HepG2 (cell line): ENCODE measurements around the gene KIF1C. TPM values are rescaled to one million over a fixed set of nuclear protein-coding genes. Genes with fewer than 3 reads are reported as not detected.

Experiments used
- CREM ChIP-seq, 2 experiments: sonication (generic) in 1 of 2; formaldehyde crosslinking in 1 of 2; IDR thresholded peaks; 2 replicates each; pipeline versions ENCODE4 v1.4.0 to v1.6.1; 2016 to 2020; ENCODE audit warnings: antibody characterized with exemption in 1 of 2, mild to moderate bottlenecking in 1 of 2, missing genetic modification reagents in 1 of 2
- FLYWCH1 ChIP-seq: sonication (generic); formaldehyde crosslinking; IDR thresholded peaks from 2 replicates; pipeline ENCODE4 v1.8.1; 2023; ENCODE audit warnings: mild to moderate bottlenecking, missing genetic modification reagents
- GPN1 ChIP-seq: sonication (generic); formaldehyde crosslinking; IDR thresholded peaks from 2 replicates; pipeline ENCODE4 v1.5.1; 2020; ENCODE audit warnings: missing genetic modification reagents, borderline replicate concordance
- KDM5A ChIP-seq: fragments of 200-600 bp; sonication (generic); IDR thresholded peaks from 2 replicates; pipeline ENCODE4 v1.7.0; 2018; ENCODE audit warnings: antibody characterized with exemption, mild to moderate bottlenecking, low read length, borderline replicate concordance
- KLF12 ChIP-seq: sonication (generic); formaldehyde crosslinking; IDR thresholded peaks from 2 replicates; pipeline ENCODE4 v1.4.0; 2020; ENCODE audit warnings: missing genetic modification reagents, borderline replicate concordance
- MAF1 ChIP-seq: sonication (generic); formaldehyde crosslinking; IDR thresholded peaks from 2 replicates; pipeline ENCODE4 v1.5.0; 2020; ENCODE audit warnings: missing genetic modification reagents, borderline replicate concordance
- MZF1 ChIP-seq: sonication (generic); formaldehyde crosslinking; IDR thresholded peaks from 2 replicates; pipeline ENCODE4 v1.8.1; 2023; ENCODE audit warnings: mild to moderate bottlenecking, missing genetic modification reagents, borderline replicate concordance
- NFAT5 ChIP-seq: sonication (generic); formaldehyde crosslinking; IDR thresholded peaks from 2 replicates; pipeline ENCODE4 v1.4.0; 2020; ENCODE audit warnings: missing genetic modification reagents
- NFYC ChIP-seq: IDR thresholded peaks from 2 replicates; pipeline ENCODE4 v1.6.1; 2016; ENCODE audit warnings: missing genetic modification reagents, missing compliant biosample characterization
- POGZ ChIP-seq: sonication (generic); formaldehyde crosslinking; IDR thresholded peaks from 2 replicates; pipeline ENCODE4 v1.4.0; 2020; ENCODE audit warnings: mild to moderate bottlenecking, missing genetic modification reagents
- RFX1 ChIP-seq: fragments of 450-650 bp; IDR thresholded peaks from 2 replicates; pipeline ENCODE4 v1.6.1; 2017
- SP5 ChIP-seq: IDR thresholded peaks from 2 replicates; pipeline ENCODE4 v1.6.1; 2016; ENCODE audit warnings: low read depth, borderline replicate concordance
- YEATS4 ChIP-seq: sonication (generic); formaldehyde crosslinking; IDR thresholded peaks from 2 replicates; pipeline ENCODE4 v1.4.0; 2020; ENCODE audit warnings: missing genetic modification reagents, borderline replicate concordance
- ZNF224 ChIP-seq: sonication (generic); formaldehyde crosslinking; IDR thresholded peaks from 2 replicates; pipeline ENCODE4 v1.5.0; 2020; ENCODE audit warnings: mild to moderate bottlenecking, missing genetic modification reagents
- ZNF225 ChIP-seq: sonication (generic); formaldehyde crosslinking; IDR thresholded peaks from 2 replicates; pipeline ENCODE4 v1.4.0; 2020; ENCODE audit warnings: mild to moderate bottlenecking, missing genetic modification reagents
- ZNF44 ChIP-seq: sonication (generic); formaldehyde crosslinking; IDR thresholded peaks from 2 replicates; pipeline ENCODE4 v1.5.1; 2020; ENCODE audit warnings: mild to moderate bottlenecking, missing genetic modification reagents
- ZNF558 ChIP-seq: sonication (generic); formaldehyde crosslinking; IDR thresholded peaks from 2 replicates; pipeline ENCODE4 v1.9.0; 2022; ENCODE audit warnings: mild to moderate bottlenecking, missing genetic modification reagents, borderline replicate concordance
- ZNF569 ChIP-seq: sonication (generic); formaldehyde crosslinking; IDR thresholded peaks from 2 replicates; pipeline ENCODE4 v1.5.0; 2020; ENCODE audit warnings: mild to moderate bottlenecking, missing genetic modification reagents, moderate library complexity, borderline replicate concordance
- ZNF704 ChIP-seq: sonication (generic); formaldehyde crosslinking; IDR thresholded peaks from 2 replicates; pipeline ENCODE4 v1.8.1; 2023; ENCODE audit warnings: mild to moderate bottlenecking, inconsistent platforms, moderate library complexity, missing genetic modification reagents, borderline replicate concordance
- ZNF75D ChIP-seq: sonication (generic); formaldehyde crosslinking; IDR thresholded peaks from 2 replicates; pipeline ENCODE4 v1.8.1; 2023; ENCODE audit warnings: missing genetic modification reagents, mild to moderate bottlenecking, borderline replicate concordance
- ZNF761 ChIP-seq: sonication (generic); formaldehyde crosslinking; conservative IDR thresholded peaks from 2 replicates; pipeline ENCODE4 v1.4.0; 2020; ENCODE audit warnings: mild to moderate bottlenecking, missing genetic modification reagents
- ZNF773 ChIP-seq: sonication (generic); formaldehyde crosslinking; IDR thresholded peaks from 2 replicates; pipeline ENCODE4 v1.4.0; 2020; ENCODE audit warnings: missing genetic modification reagents, borderline replicate concordance
- polyA plus RNA-seq, 8 experiments: library from polyadenylated mRNA; depleted of rRNA in 3 of 8; stranded (reverse) in 7 of 8; unstranded in 1 of 8; fragments of >200 nt; fragmentation: Illumina TruSeq in 4 of 8; extraction: Trizol in 4 of 8; gene quantifications; 2 replicates each; pipeline versions ENCODE4 v1.2.1 to v1.2.3, GENCODE V29; 2011 to 2016; ENCODE audit warnings: low read depth in 4 of 8, missing spikeins in 1 of 8, mixed read lengths in 1 of 8; ENCODE audit not compliant: insufficient read depth in 1 of 8
- total RNA-seq, 5 experiments: library from RNA; depleted of rRNA; stranded (reverse); fragments of >200 nt; fragmentation: Illumina TruSeq; extraction: Trizol; gene quantifications; 2 replicates each; pipeline ENCODE4 v1.2.3, GENCODE V29; 2016; ENCODE audit warnings: low read depth in 1 of 5

KIF1C gene
- total and polyA plus RNA-seq, 2 of the 13 experiments (the other 11 are each of a cell fraction or from before 2014, with no cell fraction given) = 70.0 to 104 TPM

- no peak for TF ChIP-seq ZNF704
- no peak for TF ChIP-seq ZNF761 (CRISPR knock-in tag)
- TF ChIP-seq MAF1 = no peak
- peak; percentile 59; the same call in 1 of the 2 replicates for TF ChIP-seq NFAT5 (CRISPR knock-in tag)
- no peak for TF ChIP-seq GPN1 (CRISPR knock-in tag)
- TF ChIP-seq ZNF558 = no peak
- TF ChIP-seq ZNF225 (CRISPR knock-in tag) = no peak
- TF ChIP-seq YEATS4 (CRISPR knock-in tag) = no peak; the same call in 1 of the 2 replicates
- TF ChIP-seq ZNF224 (CRISPR knock-in tag) = no peak
- TF ChIP-seq NFYC (CRISPR knock-in tag) = no peak
- no peak for TF ChIP-seq MZF1 (CRISPR knock-in tag)
- TF ChIP-seq SP5 (CRISPR knock-in tag) = no peak
- TF ChIP-seq RFX1 = no peak
- no peak for TF ChIP-seq CREM (IDR thresholded peaks at IDR 0.05)
- TF ChIP-seq CREM (CRISPR knock-in tag; IDR thresholded peaks at IDR 0.05) = no peak
- TF ChIP-seq ZNF44 (CRISPR knock-in tag) = 0 out of 2 replicates have a peak, but pooled peaks have one; percentile 50
- TF ChIP-seq KLF12 = no peak
- TF ChIP-seq ZNF75D (CRISPR knock-in tag) = no peak
- TF ChIP-seq KDM5A = no peak
- TF ChIP-seq FLYWCH1 (CRISPR knock-in tag) = peak; percentile 42; the same call in 1 of the 2 replicates
- 0 out of 2 replicates have a peak, but pooled peaks have one; percentile 28 for TF ChIP-seq POGZ (CRISPR knock-in tag)
- no peak for TF ChIP-seq ZNF773 (CRISPR knock-in tag)
- TF ChIP-seq ZNF569 (CRISPR knock-in tag) = no peak; the same call in 1 of the 2 replicates
Observed at GRCh38 chr17:4950075-4950745, 47.5 kb upstream of the KIF1C start (continued).
